Brain microvascular endothelial cell (primary cell): ENCODE data around the gene INPP5F.
A peak's percentile ranks its signal among the peaks of the same experiment; 100 is the strongest.

Experiments used
- DNase-seq: peaks from one replicate; pipeline ENCODE4 v3.0.0-alpha.2; 2020
- H3K27ac ChIP-seq: fragments of 250-450 bp; sonication (Bioruptor Pico); 2 replicates; pipeline ENCODE4 v1.5.1; 2020; ENCODE audit warnings: mild to moderate bottlenecking, moderate library complexity
- H3K27me3 ChIP-seq: fragments of 250-450 bp; sonication (Bioruptor Pico); replicated peaks from 2 replicates; pipeline ENCODE4 v1.5.1; 2020; ENCODE audit warnings: mild to moderate bottlenecking
- H3K36me3 ChIP-seq: fragments of 250-450 bp; sonication (Bioruptor Pico); replicated peaks from 2 replicates; pipeline ENCODE4 v1.5.1; 2020; ENCODE audit warnings: mild to moderate bottlenecking
- H3K4me3 ChIP-seq: 2 replicates; pipeline ENCODE4 v1.5.1; 2011; ENCODE audit warnings: low read depth, mild to moderate bottlenecking, control low read depth, low read length, moderate library complexity
- in situ Hi-C: cut with HindIII; loops from 2 replicates; pipeline ENCODE4 v1.10.0; 2017; ENCODE audit warnings: low sequenced_read_pairs, low pct_ligation_motif_present
- TF ChIP-seq, protein P1 (sequence below): IDR thresholded peaks from 2 replicates; pipeline ENCODE4 v1.5.1; 2011; ENCODE audit warnings: low read depth, mild to moderate bottlenecking, moderate library complexity, low read length, control low read depth, inconsistent platforms; ENCODE audit errors: missing control alignments

Gene INPP5F

DNA sequence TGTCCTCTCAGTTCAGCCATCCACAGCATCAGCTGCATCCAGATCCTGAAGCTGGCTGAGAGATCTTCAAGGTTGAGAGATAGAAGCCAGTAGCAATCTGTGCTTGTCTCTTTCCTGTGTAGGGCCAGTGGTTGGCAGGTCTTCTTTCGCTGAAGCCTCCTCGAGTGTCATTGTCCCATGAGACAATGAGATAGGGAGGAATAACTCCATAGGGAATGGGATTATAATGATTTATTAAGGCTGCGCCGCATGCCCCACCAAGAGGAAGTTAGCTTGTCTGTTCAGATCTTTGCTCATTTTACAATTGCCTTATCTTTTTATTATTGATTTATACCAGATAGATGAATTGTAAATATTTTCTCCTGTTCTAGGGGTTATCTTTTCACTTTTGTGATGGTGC lies 85.3 kb downstream of the INPP5F start:
- no peak for DNase-seq
- Histone ChIP-seq H3K27ac (no peak overlapping the region), H3K4me3 (no peak overlapping the region), H3K27me3 (no peaks in the 10 kb centered on the region), H3K36me3 (no peaks in the 10 kb centered on the region)
- in situ Hi-C loops: no loop called here
- TF ChIP-seq, protein P1, sequence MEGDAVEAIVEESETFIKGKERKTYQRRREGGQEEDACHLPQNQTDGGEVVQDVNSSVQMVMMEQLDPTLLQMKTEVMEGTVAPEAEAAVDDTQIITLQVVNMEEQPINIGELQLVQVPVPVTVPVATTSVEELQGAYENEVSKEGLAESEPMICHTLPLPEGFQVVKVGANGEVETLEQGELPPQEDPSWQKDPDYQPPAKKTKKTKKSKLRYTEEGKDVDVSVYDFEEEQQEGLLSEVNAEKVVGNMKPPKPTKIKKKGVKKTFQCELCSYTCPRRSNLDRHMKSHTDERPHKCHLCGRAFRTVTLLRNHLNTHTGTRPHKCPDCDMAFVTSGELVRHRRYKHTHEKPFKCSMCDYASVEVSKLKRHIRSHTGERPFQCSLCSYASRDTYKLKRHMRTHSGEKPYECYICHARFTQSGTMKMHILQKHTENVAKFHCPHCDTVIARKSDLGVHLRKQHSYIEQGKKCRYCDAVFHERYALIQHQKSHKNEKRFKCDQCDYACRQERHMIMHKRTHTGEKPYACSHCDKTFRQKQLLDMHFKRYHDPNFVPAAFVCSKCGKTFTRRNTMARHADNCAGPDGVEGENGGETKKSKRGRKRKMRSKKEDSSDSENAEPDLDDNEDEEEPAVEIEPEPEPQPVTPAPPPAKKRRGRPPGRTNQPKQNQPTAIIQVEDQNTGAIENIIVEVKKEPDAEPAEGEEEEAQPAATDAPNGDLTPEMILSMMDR: no peak

- H3K4me3 ChIP-seq: no peak overlapping the region
- H3K36me3 ChIP-seq: no peaks in the 10 kb centered on the region
- TF ChIP-seq, protein P1: no peak
- no peaks in the 10 kb centered on the region for H3K27me3 ChIP-seq
- no peak for DNase-seq
- no peak overlapping the region for H3K27ac ChIP-seq
- in situ Hi-C loops: no loop called here
These were observed 86.8 kb downstream of the INPP5F start for GRCh38 chr10:119812684-119813083.

GRCh38 chr10:119815671-119816070 lies 89.8 kb downstream of the INPP5F start:
- H3K36me3 ChIP-seq: no peaks in the 10 kb centered on the region
- TF ChIP-seq, protein P1: no peak
- H3K27ac ChIP-seq: no peak overlapping the region
- in situ Hi-C loops: no loop called here
- no peak for DNase-seq
- no peaks in the 10 kb centered on the region for H3K27me3 ChIP-seq
- H3K4me3 ChIP-seq: no peak overlapping the region

GRCh38 chr10:119817991-119818888 lies 92.4 kb downstream of the INPP5F start:
- TF ChIP-seq, protein P1: peak; percentile 31
- Histone ChIP-seq H3K27ac (no peak overlapping the region), H3K36me3 (no peaks in the 10 kb centered on the region), H3K4me3 (peak overlapping the region; percentile 53), H3K27me3 (no peaks in the 10 kb centered on the region)
- in situ Hi-C loops: no loop called here
- peak; percentile 48 for DNase-seq

DNA sequence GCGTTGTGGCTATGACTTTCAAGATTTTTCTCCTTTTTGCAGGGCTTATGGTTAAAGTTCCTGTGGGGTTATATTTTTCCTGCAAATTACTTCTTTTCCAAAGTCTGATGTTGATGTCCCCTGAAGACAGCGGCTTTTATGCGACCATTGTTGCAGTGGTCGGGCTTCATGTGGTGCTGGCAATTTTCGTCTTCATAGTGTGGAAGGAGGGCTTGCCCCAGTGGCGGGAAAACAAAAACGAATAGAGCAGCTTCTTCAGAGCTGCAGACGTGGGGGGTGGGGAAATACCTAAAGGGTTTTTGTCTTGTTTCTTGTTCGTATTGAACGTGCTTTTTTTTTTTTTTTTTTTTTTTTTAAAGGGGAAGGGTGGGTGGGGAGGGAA lies 93.0 kb downstream of the INPP5F start:
- TF ChIP-seq, protein P1: no peak
- peaks cover 2% of the 10 kb centered on the region for H3K36me3 ChIP-seq
- no peaks in the 10 kb centered on the region for H3K27me3 ChIP-seq
- no peak overlapping the region for H3K27ac ChIP-seq
- no peak for DNase-seq
- in situ Hi-C loops: no loop called here
- H3K4me3 ChIP-seq: peak overlapping the region; percentile 53
